HG02943 (cell line): Measurements from ENCODE around the gene PRR12.
A peak's percentile ranks its signal among the peaks of the same experiment; 100 is the strongest.

Experiments
- ATAC-seq: cut with Tn5 transposase; IDR thresholded peaks from one replicate; pipeline ENCODE4 v1.9.1; 2021; ENCODE audit warnings: mild to moderate bottlenecking, low read depth, moderate library complexity; ENCODE audit not compliant: unreplicated experiment

The PRR12 gene

DNA sequence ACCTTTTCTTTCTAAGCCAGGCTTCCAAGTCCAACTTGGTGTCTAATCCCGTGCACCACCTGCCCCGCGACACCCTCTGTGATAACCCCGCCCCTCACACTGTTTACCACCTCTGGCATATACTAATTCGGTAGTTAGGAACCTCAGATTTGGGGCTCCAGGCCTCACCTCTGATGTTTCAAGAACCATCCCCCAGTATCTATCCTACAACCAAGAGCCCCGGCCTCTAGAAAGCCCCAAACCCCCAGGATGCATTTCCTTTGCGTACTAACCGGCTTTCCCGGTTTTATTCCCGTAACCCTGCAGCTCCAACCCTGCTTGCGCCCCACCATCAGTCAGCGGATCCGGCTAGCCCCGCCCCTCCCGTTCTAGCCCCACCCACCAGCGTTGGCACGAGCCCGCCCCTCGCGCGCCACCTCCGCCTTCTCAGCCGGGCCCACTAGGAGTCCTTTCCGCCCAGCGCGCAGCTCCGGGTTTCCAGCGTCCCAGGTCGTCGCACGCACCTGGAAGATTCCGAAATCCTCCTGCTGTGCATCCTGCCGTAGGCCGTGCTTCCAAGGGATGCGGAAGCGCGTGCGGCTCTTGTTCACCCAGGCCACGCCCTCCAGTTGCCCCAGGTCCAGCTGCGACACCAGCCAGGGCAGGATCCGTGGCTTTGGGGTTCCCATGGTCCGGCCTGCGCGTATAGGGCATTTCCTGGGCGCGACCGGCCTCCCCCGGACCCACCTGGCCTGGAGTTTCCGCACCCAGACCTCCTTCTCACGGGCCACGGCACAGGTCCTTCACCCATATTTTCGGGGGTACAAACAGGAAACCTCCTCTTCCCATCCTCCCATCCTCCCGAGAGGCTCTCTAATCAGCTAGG, 73.4 kb downstream of the PRR12 start:
- ATAC-seq = no peak

DNA sequence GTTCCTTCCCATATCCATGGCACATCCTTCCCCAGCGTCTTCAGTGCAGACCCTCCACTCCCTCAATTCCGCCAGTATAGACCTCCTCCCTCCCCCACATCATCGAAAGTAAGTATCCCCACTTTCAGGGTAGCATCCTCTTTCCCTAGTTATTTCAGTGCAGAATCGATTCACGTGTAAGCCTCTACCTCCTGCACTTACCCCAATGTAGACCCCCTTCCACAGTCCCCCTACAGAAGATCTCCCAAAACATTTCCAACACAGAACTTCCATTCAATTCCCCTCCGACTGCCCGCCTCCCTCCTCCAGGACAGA, 74.0 kb downstream of the PRR12 start:
- ATAC-seq = no peak

DNA sequence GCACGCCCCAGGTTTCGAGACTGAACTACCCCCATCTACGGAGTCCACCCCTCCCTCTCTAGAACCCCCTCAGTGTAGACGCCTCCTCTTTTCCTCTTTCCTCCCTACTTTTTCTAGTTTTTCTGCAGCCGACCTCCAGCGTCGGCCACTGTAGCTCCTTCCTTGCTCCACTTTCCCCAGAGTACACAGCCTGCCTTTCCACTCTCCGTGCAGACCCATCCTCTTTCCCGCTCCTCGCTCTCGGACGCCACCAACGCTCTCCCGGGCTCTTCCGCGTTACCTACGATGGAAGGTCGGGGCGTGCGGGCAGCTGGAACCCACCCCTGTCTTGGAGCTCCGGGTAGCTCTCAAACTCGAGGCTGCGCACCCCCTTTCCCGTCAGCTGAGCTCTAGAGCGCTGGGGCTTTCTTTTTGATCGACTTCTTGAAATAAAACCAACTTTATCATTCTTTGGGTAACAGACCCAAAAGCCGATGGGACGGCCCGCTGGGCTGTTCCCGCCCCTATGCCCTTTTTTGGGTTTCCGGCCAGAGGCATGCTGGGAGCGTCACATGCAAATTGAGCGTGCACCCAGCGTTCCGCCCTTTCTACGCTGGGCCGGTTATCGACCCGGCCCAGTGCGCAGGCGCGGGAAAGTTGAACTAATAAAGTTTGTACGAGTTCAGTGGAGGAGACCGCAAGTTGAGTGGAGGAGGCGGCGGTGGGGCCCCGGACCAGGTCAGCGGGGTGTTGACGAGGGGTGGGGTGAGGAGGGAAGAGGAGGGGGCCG, 74.6 kb downstream of the PRR12 start, which contains the start of the genes BCL2L12 and IRF3:
TSS of gene BCL2L12 (plus strand) at position 583 of the 769 bp plus-strand sequence. CDS start 760 bp downstream, outside the sequence.
TSS of gene IRF3 (minus strand) at position 507 of the 769 bp plus-strand sequence. CDS start 1,019 bp downstream, outside the sequence.
- peak; percentile 79 for ATAC-seq

DNA sequence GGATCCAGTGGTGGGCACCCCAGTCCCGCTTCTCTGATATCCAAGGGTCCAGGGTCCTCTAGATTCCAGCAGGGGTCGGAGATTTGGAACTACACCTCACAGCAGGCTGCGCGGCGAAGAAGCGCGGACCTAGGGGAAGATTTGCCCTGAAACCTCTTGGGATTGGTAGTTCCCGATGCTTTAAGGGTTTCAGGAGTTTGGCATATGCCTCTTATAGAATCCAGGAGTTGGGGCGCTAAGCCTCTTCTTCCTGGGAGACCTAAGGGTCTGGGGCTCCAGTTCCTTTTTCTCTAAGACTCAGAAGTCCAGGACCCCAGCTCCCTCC, 75.1 kb downstream of the PRR12 start:
- no peak for ATAC-seq

DNA sequence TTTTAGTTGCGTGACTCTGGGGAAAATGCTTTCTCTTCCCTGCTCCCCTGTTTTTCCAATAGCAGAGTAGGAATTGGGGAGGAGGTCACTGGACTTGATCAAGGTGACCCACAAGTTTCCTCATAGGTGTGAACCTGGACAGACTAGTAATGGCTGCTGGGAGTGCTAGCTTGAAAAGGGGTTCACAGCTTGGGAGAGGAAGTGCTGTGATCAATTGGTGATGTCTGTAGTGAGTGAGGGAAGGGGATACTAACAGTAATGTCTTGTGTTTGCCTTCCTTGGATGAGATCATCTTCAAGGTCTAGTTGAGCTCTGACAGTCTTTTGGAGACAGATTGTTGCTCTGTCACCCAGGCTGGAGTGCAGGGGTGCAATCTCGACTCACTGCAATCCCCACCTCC, 76.5 kb downstream of the PRR12 start:
- ATAC-seq = no peak

DNA sequence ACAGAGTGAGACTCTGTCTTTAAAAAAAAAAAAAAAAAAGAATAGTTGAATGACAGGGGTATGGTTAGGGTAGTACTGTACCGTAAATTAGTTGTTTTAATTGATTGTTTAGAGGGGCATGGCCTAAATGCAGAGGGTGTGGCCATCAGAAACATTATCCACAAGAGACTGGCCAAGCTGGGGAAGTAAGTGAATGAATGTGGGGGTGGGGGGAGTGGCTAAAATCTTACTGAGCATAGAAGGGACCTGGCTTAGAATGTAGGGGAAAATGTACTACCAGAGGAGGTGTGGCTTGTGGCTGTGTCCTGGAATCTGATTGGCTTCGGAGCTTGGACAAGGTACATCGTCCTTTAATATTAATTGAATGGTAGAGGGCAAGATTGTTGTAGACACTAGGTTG, 78.5 kb downstream of the PRR12 start:
- no peak for ATAC-seq

DNA sequence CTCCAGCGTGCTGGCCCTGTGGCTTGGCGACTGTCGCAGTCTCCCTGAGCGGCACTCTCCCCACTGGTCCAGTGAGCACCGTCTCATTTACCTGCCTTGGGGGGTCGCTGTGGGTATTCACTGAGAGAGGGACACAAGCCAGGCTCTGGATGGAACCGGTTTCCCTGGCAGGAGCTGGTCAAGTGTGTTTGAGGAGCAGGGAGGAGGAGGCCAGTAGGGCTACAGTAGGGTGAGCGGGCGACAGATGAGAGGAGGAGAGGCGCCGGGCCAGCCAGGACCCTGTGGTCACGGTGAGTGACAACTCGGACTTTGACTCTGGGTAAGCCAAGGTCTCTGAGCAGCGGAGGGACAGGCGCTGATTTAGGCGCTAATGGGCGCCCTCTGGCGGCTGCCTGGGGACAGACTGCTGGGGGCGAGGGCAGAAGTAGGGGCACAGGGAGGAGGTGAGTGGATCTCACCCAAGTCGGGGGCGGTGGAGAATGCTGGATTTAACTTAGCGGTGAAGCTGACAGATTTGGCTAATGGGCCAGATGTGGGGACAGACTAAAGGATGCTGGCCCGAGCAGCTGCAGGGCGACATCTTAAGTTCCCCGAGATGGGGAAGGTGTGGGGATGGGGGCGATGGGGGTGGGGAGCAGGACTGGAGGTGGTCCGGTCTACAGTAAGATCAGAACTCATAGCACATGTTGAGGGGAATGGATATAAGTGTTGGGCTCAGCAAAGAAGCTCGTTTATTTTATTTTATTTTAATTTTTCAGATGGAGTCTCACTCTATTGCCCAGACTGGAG, 81.3 kb downstream of the PRR12 start:
- no peak for ATAC-seq
